Gastroesophageal sphincter (tissue), 4 donors: ENCODE data around the gene ENOX1. TPM values are rescaled to one million over a fixed set of nuclear protein-coding genes. Genes with fewer than 3 reads are reported as not detected.
A peak's percentile ranks its signal among the peaks of the same experiment; 100 is the strongest.

Experiments used
- ATAC-seq: fragments of 150-250 bp; one replicate; pipeline ENCODE4 v1.9.1; 2016; ENCODE audit warnings: mild to moderate bottlenecking, moderate library complexity
- H3K27ac ChIP-seq, 4 donors: fragments of 200-600 bp; sonication (generic) in 3 of 4; 1 replicate in 3 of 4; 2 replicates in 1 of 4; pipeline ENCODE4 v1.5.1; 2016 to 2019
- H3K27me3 ChIP-seq: fragments of 200-600 bp; sonication (generic); one replicate; pipeline ENCODE4 v1.5.1; 2019
- H3K36me3 ChIP-seq, 2 donors: fragments of 200-600 bp; sonication (generic); one replicate each; pipeline ENCODE4 v1.5.1; 2019; ENCODE audit warnings: control low read depth in 1 of 2
- H3K4me1 ChIP-seq, 3 donors: fragments of 200-600 bp; sonication (generic); 1 replicate in 2 of 3; 2 replicates in 1 of 3; pipeline ENCODE4 v1.5.1; 2016 to 2019; ENCODE audit warnings: control low read depth in 2 of 3
- H3K4me3 ChIP-seq, 2 donors: fragments of 200-600 bp; sonication (generic); one replicate each; pipeline ENCODE4 v1.5.1; 2019; ENCODE audit warnings: mild to moderate bottlenecking in 1 of 2, moderate library complexity in 1 of 2
- H3K9me3 ChIP-seq, 3 donors: fragments of 200-600 bp; sonication (generic); one replicate each; pipeline ENCODE4 v1.5.1; 2017 to 2019; ENCODE audit warnings: control low read depth in 2 of 3
- CTCF ChIP-seq, 4 experiments: fragments of 200-600 bp in 2 of 4; fragments of 450-650 bp in 2 of 4; sonication (generic) in 1 of 4; IDR thresholded peaks; one replicate each; pipeline ENCODE4 v1.5.1; 2017 to 2019; ENCODE audit warnings: antibody characterized with exemption in 4 of 4, mild to moderate bottlenecking in 2 of 4, moderate library complexity in 2 of 4
- EP300 ChIP-seq: sonication (generic); formaldehyde crosslinking; IDR thresholded peaks from one replicate; pipeline ENCODE4 v1.6.1; 2017; ENCODE audit warnings: antibody characterized with exemption, mild to moderate bottlenecking
- POLR2A ChIP-seq, 2 donors: fragments of 450-650 bp; IDR thresholded peaks; one replicate each; pipeline ENCODE4 v1.6.1; 2017; ENCODE audit warnings: antibody characterized with exemption in 2 of 2, mild to moderate bottlenecking in 2 of 2, moderate library complexity in 1 of 2
- POLR2AphosphoS5 ChIP-seq: sonication (generic); formaldehyde crosslinking; IDR thresholded peaks from one replicate; pipeline ENCODE4 v1.6.1; 2017; ENCODE audit warnings: antibody characterized with exemption
- WGBS, 2 donors: methylation state at CpG; one replicate each; pipeline ENCODE4 v1.1.5; 2018; ENCODE audit warnings: low coverage in 1 of 2; 5-methylcytosine and 5-hydroxymethylcytosine counted together
- total RNA-seq, 4 donors: library from RNA; depleted of rRNA; stranded (reverse); fragments of >200 nt; gene quantifications; one replicate each; pipeline ENCODE4 v1.1.0, GENCODE V29; 2016

The ENOX1 gene
- total RNA-seq, 4 donors from 2014 or later: 1.8 to 11.6 (median 9.4) TPM

- Histone ChIP-seq H3K4me3 (no peak overlapping the region), H3K9me3 (no peaks in the 10 kb centered on the region), H3K27me3 (no peaks in the 10 kb centered on the region), H3K27ac (no peak overlapping the region), H3K4me1 (peaks cover 8 to 23% (median 9%) of the 10 kb centered on the region in 3 donors), H3K36me3 (no peaks in the 10 kb centered on the region)
- ATAC-seq: no peak
- WGBS, 2 donors: 100% methylated on average over 1 to 2 of the region's 2 CpGs
- TF ChIP-seq CTCF (IDR thresholded peaks at IDR 0.05) (no peak), POLR2AphosphoS5 (no peak), EP300 (no peak), POLR2A (IDR thresholded peaks at IDR 0.05) (no peak)
Measured at GRCh38 chr13:43697323-43697722, 89.4 kb downstream of the ENOX1 start.

- TF ChIP-seq POLR2A (IDR thresholded peaks at IDR 0.05) (no peak), EP300 (no peak), CTCF (IDR thresholded peaks at IDR 0.05) (no peak), POLR2AphosphoS5 (no peak)
- Histone ChIP-seq H3K27me3 (no peaks in the 10 kb centered on the region), H3K9me3 (no peaks in the 10 kb centered on the region), H3K4me1 (peaks cover 6 to 17% (median 7%) of the 10 kb centered on the region in 3 donors), H3K36me3 (no peaks in the 10 kb centered on the region), H3K27ac (no peak overlapping the region), H3K4me3 (no peak overlapping the region)
- no peak for ATAC-seq
- WGBS, 2 donors: no CpG with 5 or more reads among the region's 1 CpG
Measured at GRCh38 chr13:43694146-43694664, 92.6 kb downstream of the ENOX1 start.

- Histone ChIP-seq H3K9me3 (no peaks in the 10 kb centered on the region), H3K27ac (no peak overlapping the region), H3K27me3 (no peaks in the 10 kb centered on the region), H3K36me3 (no peaks in the 10 kb centered on the region), H3K4me1 (peaks cover under 1 to 12% (median 2%) of the 10 kb centered on the region in 3 donors), H3K4me3 (no peak overlapping the region)
- 72 to 73% methylated on average over 2 of the region's 2 CpGs for WGBS, 2 donors
- ATAC-seq: no peak
- no peak for TF ChIP-seq CTCF (IDR thresholded peaks at IDR 0.05)
- TF ChIP-seq POLR2A (IDR thresholded peaks at IDR 0.05): no peak
- no peak for TF ChIP-seq EP300
- TF ChIP-seq POLR2AphosphoS5: no peak
Measured at GRCh38 chr13:43693639-43694038, 93.1 kb downstream of the ENOX1 start.

- TF ChIP-seq EP300: no peak
- Histone ChIP-seq H3K4me3 (no peak overlapping the region), H3K9me3 (no peaks in the 10 kb centered on the region), H3K4me1 (peaks cover 0 to 30% (median 6%) of the 10 kb centered on the region in 3 donors), H3K27ac (peak overlapping the region in 1 of 4 donors; percentile 58), H3K27me3 (no peaks in the 10 kb centered on the region), H3K36me3 (no peaks in the 10 kb centered on the region)
- ATAC-seq: no peak
- WGBS, 2 donors: 81 to 90% methylated on average over 3 of the region's 3 CpGs
Measured at GRCh38 chr13:43688227-43688907, 98.4 kb downstream of the ENOX1 start.

GRCh38 chr13:43687038-43687437 is 99.7 kb downstream of the ENOX1 start:
- Histone ChIP-seq H3K9me3 (no peaks in the 10 kb centered on the region), H3K36me3 (no peaks in the 10 kb centered on the region), H3K27ac (peak overlapping the region; percentile 3 to 67 (median 57)), H3K27me3 (no peaks in the 10 kb centered on the region), H3K4me3 (no peak overlapping the region), H3K4me1 (peaks cover 2 to 43% (median 8%) of the 10 kb centered on the region in 3 donors)
- TF ChIP-seq POLR2A (IDR thresholded peaks at IDR 0.05) (no peak), EP300 (no peak), POLR2AphosphoS5 (no peak), CTCF (IDR thresholded peaks at IDR 0.05) (no peak)
- ATAC-seq: no peak
- 70 to 73% methylated on average over 4 of the region's 4 CpGs for WGBS, 2 donors
